ENCODE data around the gene ASPDH.

Gene ASPDH

GRCh38 chr19:50512999-50513745 is 541 bp downstream of the ASPDH start:
- DNase-seq, result no peak

- no peak for DNase-seq
Measured at GRCh38 chr19:50512112-50512998, 1.4 kb downstream of the ASPDH start.

- peak; percentile 100 for DNase-seq
Measured at GRCh38 chr19:50511069-50511822, 2.5 kb downstream of the ASPDH start, which contains the start of gene JOSD2. Gene JOSD2 (minus strand): TSS chr19:50511191. CDS start chr19:50510431, 760 bp downstream.

- peak; percentile 93 for DNase-seq
Measured at GRCh38 chr19:50510700-50511068, 3.0 kb downstream of the ASPDH start.

- DNase-seq, result no peak
Measured at GRCh38 chr19:50510121-50510670, 3.5 kb downstream of the ASPDH start.

GRCh38 chr19:50509366-50509765 is 4.3 kb downstream of the ASPDH start:
- no peak for DNase-seq

GRCh38 chr19:50508843-50509190 is 4.9 kb downstream of the ASPDH start:
- no peak for DNase-seq

- no peak for DNase-seq
Measured at GRCh38 chr19:50507376-50507775, 6.3 kb downstream of the ASPDH start.

GRCh38 chr19:50506700-50507099 is 7.0 kb downstream of the ASPDH start:
- DNase-seq, result no peak

GRCh38 chr19:50505856-50506611 is 7.7 kb downstream of the ASPDH start:
- DNase-seq, result no peak

GRCh38 chr19:50501568-50502475 is 11.9 kb downstream of the ASPDH start:
- DNase-seq, result no peak

GRCh38 chr19:50501186-50501567 is 12.5 kb downstream of the ASPDH start:
- no peak for DNase-seq

GRCh38 chr19:50500753-50501151 is 13.0 kb downstream of the ASPDH start:
- DNase-seq, result no peak

- no peak for DNase-seq
Measured at GRCh38 chr19:50500060-50500752, 13.5 kb downstream of the ASPDH start.

GRCh38 chr19:50498219-50499056 is 15.3 kb downstream of the ASPDH start:
- DNase-seq, result no peak

GRCh38 chr19:50497022-50497405 is 16.7 kb downstream of the ASPDH start:
- DNase-seq, result no peak

- DNase-seq, result no peak
Measured at GRCh38 chr19:50496189-50497021, 17.3 kb downstream of the ASPDH start.

- no peak for DNase-seq
Measured at GRCh38 chr19:50495020-50495531, 18.6 kb downstream of the ASPDH start.

Data from NCI-H1105 (cell line).